Measurements from ENCODE around the gene ARID5A. TPM values are rescaled to one million over a fixed set of nuclear protein-coding genes. Genes with fewer than 3 reads are reported as not detected.

ARID5A gene
- total and polyA plus RNA-seq, 10 of the 15 experiments (the other 5 are each of a cell fraction or from before 2014, with no cell fraction given), result 0.76 to 87.1 (median 37.6) TPM

GRCh38 chr2:96524482-96525210, 11.9 kb upstream of the ARID5A start (continued):
- TF ChIP-seq RBBP5 (conservative IDR thresholded peaks at IDR 0.05) (no peak), BHLHE40 (IDR thresholded peaks at IDR 0.05; ENCODE audit: borderline replicate concordance in 1 of 2, low read depth in 2 of 2, low read length in 1 of 2) (no peak), CHD2 (IDR thresholded peaks at IDR 0.05; ENCODE audit: borderline replicate concordance, low read depth, low read length) (no peak), CHD4 (IDR thresholded peaks at IDR 0.05) (no peak), STAT3 (IDR thresholded peaks at IDR 0.05; ENCODE audit: low read depth, low read length) (peak; percentile 74; the same call in 1 of the 2 replicates), MTA2 (IDR thresholded peaks at IDR 0.05; ENCODE audit: low read depth) (no peak), ZNF592 (IDR thresholded peaks at IDR 0.05) (no peak), KAT2A (conservative IDR thresholded peaks at IDR 0.05; ENCODE audit: control insufficient read depth, low read depth, low read length) (no peak), ZSCAN29 (IDR thresholded peaks at IDR 0.05) (no peak), MXI1 (IDR thresholded peaks at IDR 0.05; ENCODE audit: low read depth, low read length) (no peak), EED (IDR thresholded peaks at IDR 0.05; ENCODE audit: low read depth) (peak; percentile 80), SRF (IDR thresholded peaks at IDR 0.05; ENCODE audit: low read depth in 2 of 2, low read length in 2 of 2) (no peak), SP1 (IDR thresholded peaks at IDR 0.05; ENCODE audit: low read depth, low read length) (no peak), IRF4 (IDR thresholded peaks at IDR 0.05; ENCODE audit: low read depth, low read length) (no peak), ATF7 (IDR thresholded peaks at IDR 0.05; ENCODE audit: low read depth) (no peak), IKZF1 (conservative IDR thresholded peaks at IDR 0.05) (peak; percentile 43; the same call in 1 of the 2 replicates), SREBF1 (IDR thresholded peaks at IDR 0.05; ENCODE audit: low read length) (no peak), CTCF (IDR thresholded peaks at IDR 0.05 in 2 of 3, conservative IDR thresholded peaks at IDR 0.05 in 1 of 3; ENCODE audit: control insufficient read depth in 2 of 3, extremely low read depth in 1 of 3, insufficient read depth in 1 of 3, low read depth in 3 of 3, low read length in 3 of 3) (no peak), TCF7 (IDR thresholded peaks at IDR 0.05; ENCODE audit: borderline replicate concordance) (no peak), SIX5 (IDR thresholded peaks at IDR 0.05; ENCODE audit: low read depth, low read length, severe bottlenecking) (no peak), RAD51 (IDR thresholded peaks at IDR 0.05) (no peak), MYB (IDR thresholded peaks at IDR 0.05; ENCODE audit: borderline replicate concordance, low read depth, low read length) (no peak), ATF2 (IDR thresholded peaks at IDR 0.05; ENCODE audit: low read length) (no peak), EZH2 (IDR thresholded peaks at IDR 0.05; ENCODE audit: borderline replicate concordance, control insufficient read depth, low read depth, low read length) (no peak), RUNX3 (IDR thresholded peaks at IDR 0.05; ENCODE audit: low read length) (no peak), ZZZ3 (IDR thresholded peaks at IDR 0.05; ENCODE audit: control insufficient read depth, insufficient read length, low read depth) (no peak)

Data from GM12878 (cell line).